HTR-8/SVneo (cell line): ENCODE data around the gene PTPRH.

Source experiments
- DNase-seq: peaks from one replicate; pipeline ENCODE4 v3.0.0; 2011; ENCODE audit warnings: low spot score, mixed read lengths; ENCODE audit not compliant: insufficient read length
- FAIRE-seq: peaks from 2 replicates; lab custom pipeline; 2011; peaks lifted over from hg19 to GRCh38; lab: Jason Lieb, UNC

The PTPRH gene

DNA sequence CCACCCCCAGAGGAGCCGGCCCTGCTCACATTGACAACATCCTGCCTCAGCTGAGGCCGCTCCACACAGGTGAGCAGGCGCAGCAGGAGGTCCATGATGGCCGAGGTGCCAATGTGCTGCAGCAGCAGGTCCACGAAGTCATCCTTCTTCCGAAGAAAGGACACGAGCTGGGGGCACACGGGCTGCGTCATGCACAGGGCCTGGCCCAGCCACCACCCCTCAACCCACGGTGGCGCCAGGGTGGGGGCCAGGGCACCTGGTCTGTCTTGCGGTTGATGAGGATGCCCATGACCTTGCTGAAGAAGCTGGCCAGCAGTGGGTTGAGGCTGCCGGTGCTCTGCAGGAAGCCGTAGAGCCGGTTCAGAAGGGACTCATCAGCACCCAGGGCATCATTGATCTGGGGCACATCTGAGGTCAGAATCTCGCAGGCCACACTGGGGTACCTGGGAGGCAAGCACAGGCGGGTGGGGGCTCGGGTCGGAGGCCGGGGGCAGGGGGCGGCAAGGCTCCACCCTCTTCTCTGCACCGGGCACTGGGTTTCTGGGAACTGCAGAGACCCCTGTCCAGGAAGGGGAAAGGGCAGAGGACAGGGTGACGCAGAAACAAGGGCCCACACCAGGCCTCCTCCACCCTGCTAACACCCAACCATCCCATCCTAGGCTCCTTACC is 36.1 kb upstream of the PTPRH start:
- FAIRE-seq: no peak
- DNase-seq: no peak

DNA sequence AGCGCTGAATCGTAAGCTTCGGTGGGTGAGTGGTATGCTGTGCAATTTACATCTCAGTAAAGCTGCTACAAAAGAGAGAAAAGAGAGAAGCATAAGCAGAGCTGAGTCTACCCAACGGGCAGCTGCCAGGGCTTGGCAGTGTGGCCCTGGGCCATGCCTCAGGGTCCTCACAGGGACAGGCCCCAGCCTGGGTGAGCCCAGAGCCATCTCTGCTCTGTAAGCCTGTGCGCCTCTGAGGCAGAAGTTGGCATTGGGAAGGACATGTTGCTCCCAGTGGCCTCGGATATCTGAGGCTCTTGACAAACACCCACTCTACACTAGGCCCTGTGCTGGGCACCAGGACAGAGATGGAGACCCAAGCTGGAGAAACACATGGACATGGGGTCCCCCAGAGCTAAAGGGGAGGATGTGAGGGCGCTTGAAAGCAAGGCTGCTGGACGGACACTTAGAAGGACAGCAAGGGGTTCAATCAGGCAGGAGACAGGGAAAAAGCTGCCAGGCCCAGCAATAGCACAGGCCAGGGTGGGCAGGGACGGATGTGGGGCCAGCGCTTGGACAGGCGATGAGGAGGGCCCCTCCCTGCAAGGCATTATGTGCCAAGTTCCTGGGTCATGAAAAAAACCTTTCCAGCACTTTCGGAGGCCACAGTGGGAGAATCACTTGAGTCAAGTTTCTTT is 34.8 kb upstream of the PTPRH start:
- FAIRE-seq (no peak), DNase-seq (no peak)

DNA sequence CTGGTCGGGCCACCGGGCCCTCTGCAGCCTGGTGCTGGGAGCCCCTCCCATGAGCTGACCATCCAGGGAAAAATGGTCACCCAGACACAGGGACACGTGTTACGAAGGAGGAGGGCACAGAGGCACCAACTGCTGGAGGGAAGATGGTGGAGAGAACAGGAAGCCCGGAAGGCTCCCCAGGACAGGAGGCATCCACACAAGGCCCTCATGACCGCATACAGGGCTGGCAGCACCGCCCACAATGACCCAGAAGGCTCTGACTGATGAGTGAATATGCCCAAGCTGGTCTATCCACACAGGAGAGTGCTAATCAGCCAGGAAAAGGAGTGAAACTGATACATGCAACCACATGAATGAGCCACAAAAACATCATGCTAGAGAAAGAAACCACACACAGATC is 33.2 kb upstream of the PTPRH start:
- FAIRE-seq: no peak
- DNase-seq: no peak

DNA sequence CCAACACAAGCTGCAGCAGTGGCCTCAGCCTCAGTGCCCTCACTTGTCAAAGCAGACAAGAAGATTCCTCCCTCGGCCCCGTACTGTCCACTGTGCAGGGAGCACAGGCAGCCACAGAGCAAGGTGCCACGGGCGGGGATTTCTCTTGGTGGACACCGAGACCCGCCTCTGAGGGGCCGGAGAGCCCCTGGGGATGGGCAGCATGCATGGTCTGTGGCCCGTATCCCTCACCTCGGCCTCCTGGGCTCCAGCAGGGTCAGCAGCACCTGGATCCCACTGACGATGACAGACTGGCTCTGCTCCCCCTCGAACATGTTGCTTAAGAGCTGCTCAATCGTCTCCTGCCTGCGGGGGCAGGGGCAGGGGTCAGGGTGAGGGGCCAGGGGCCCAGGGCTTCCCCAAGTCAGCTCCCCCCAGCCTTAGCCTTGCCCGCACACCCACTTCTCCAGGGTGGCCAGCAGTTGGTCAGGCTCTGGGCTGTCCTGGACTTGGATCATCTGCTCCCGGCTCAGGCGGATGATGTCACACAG is 32.7 kb upstream of the PTPRH start:
- FAIRE-seq (no peak), DNase-seq (no peak)

DNA sequence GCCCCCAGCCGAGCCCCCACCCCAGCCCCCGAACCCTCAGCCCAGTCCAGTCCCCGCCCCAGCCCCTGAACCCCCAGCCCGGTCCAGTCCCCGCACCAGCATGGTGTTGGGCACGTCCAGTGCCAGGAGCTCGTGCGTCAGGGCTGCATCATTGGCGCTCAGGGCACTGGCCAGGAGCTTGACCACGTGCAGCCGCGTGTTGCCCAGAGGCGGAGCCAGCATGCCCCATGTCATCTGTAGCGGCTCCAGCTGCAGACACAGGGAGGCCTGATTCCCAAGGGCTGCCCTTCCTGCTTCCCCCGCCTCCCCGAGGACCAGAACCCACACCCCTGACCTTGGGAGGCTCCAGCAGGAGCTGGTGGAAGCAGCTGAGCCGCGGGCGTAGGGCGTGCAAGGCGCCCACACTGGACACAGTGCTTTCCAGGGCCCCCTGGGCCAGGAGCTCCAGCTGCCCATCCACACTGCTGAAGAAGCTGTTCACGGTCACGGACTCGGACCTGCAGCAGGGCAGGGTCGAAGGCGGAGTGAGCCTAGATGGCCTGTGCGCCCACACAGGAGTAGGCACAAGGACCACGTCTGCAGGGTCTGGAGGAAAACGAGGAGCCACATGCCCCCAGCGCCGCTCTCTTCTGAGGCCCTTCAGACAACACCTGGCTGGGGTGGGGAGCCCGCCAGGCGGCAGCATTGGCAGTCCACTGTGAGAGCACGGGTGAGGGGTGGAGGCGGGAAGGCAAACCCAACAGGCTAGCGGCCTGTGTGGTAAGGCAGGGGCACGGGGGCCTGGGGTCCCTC is 32.0 kb upstream of the PTPRH start:
- DNase-seq (no peak), FAIRE-seq (no peak)

DNA sequence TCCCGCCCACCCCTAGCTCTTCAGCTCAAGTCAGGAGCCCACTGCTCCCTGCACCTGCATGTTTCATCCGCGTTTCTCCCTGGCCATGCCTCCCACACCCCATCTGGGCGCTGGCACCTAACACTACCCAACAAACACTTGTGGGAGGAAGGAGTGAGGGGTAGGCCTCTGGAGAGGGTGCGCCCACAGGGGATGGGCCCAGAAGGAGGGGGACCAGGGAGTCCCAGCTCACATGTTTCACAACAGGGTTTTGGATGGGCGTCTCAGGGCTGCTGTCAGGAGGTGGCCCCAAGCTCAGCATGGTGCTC is 31.4 kb upstream of the PTPRH start:
- DNase-seq (no peak), FAIRE-seq (no peak)

DNA sequence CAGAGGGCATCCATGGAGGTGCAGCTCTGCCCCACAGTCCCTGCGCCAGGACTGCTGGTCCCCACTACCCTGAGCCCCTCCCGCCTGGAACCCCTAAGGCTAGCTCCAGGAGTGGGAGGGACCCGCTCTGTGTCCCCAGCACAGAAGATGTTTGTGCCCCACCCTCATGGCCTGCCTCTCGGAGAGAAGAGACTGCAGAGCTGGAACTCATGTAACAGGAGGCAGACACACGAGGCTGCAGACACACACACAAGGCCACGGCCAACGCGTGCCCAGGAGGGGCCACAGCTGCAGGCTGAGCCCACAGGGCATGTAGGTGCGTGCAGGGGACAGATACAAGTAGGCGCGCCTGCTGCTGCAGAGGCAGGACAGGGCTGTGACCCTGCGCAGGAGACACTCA is 29.7 kb upstream of the PTPRH start:
- DNase-seq (no peak), FAIRE-seq (no peak)

DNA sequence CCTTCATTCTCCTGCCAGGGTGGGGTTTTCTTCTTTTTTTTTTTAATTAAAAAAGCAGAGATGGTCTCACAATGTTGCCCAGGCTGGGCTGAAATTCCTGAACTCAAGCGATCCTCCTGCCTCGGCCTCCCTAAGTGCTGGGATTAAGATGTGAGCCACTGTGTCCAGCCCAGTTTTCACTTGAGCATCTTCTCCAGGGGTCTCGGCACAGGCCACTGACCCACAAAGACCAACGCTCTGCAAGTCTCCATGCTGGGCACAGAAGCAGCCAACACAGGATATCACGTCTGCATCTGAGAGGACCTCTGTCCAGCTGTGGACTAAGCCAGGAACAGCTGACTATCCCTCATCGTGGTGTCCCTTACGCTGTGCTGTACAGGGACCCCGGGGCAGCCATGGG is 28.7 kb upstream of the PTPRH start:
- DNase-seq: no peak
- no peak for FAIRE-seq

DNA sequence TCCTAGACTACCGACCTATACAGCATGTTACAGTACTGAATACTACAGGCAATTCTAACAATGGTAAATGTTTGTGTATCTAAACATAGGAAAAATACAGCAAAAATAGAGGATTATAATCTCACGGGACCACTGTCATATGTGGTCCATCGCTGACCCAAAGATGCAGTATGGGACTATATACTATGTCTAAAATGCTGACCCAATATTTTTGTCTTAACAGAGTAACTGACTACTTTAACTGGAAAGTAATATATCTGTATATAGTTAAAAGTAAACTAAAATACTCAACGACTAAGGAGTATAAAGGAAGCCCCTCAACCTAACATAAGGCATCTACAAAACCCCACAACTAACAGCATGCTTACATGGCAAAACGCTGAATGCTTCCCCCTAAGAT is 23.7 kb upstream of the PTPRH start:
- FAIRE-seq (no peak), DNase-seq (no peak)

DNA sequence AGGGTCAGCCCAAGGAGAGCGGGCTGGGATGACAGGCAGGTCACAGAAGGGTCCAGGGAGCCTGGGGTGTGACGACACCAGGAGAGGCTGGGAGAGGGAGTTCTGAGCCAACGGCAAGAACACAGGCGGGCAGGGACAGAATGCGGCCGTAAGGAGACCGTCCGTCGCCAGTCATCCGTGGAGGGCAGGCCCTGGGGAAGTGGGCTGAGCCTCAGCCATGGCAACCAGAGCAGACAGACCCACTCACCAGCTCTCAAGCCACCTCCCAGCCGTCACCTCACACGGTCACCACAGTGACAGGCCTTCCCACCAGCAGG is 22.9 kb upstream of the PTPRH start:
- DNase-seq (no peak), FAIRE-seq (no peak)

DNA sequence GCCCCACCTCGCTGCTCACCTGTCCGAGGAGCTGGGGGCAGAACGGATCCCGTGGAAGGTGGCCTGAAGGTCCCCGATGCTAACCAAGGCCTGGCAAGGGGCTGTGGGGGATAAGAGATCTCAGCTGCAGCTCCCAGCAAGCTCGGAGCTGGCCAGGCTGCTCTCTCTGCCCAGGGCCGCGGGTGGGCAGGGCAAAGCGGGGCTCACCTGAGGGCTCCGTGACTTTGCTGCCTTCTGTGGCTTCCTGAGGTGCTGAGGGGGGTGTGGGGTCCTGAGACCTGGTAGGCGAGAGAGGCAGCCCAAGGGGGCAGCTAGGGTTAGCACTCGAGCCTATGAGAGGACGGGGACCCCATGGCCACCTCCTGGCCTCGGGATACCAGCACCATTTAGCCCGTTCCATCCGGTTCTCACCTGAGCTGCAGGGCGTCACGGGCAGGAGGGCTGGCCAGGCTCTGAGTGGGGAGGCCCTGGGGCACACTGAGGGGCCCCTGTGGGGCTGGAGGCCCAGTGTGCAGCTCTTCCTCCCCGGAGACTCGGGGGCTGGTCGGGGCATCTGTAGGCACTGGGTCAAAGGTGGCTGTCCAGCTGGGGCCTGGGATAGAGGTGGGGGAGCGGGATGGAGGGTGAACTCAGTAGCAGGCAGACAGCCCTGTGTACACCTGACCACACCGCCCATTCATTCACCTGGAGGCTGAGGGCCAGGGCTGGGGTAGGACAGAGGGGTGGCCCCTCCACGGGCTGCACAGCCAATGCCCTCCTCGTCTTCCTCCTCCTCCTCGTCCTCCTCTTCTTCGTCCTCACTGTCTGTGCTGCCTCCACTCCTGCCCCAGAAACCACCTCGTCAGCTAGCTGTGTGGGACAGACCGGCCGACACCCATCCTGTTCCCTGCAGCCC is 22.3 kb upstream of the PTPRH start:
- no peak for DNase-seq
- no peak for FAIRE-seq

DNA sequence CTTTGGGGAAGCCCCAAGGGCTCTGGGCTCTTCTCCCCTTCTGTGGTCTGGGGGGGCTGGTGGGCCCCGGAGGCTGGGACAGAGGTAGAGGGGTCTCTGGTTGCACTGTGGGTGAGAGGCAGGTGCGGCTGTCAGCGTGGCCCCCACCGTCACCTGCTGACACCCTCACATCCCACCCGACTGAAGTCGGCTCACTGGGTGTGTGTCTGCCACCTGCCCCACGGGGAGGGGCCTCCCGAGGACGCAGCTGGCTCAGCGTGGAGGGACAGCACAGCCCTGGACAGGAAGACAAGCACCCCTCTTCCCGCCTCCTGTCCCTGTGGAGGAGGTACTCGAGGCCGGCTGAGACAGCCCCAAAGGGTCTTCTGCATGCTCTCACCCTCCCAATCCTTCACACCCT is 21.5 kb upstream of the PTPRH start:
- DNase-seq: no peak

DNA sequence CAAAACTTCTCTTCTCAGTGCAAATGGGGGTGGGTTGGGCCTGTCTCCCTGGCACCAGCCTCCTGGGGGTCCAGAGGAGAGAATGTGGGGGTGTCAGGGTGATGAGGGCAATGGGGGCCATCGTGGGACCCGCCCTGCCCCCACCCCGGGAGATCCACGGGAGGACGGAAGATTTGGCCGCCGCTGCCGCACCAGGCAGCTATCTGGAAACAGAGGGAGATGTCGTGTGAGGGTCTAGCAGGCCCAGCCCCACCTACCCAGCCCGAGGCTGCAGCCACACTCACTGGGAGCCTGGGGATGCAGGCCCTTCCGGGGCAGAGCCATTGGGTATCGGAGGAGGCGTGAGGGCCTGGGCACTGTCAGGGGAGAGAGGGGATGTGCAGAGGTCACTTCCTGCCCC is 21.0 kb upstream of the PTPRH start:
- DNase-seq (no peak), FAIRE-seq (no peak)

More for the DNA sequence above, 21.5 kb upstream of the PTPRH start:
- no peak for FAIRE-seq

DNA sequence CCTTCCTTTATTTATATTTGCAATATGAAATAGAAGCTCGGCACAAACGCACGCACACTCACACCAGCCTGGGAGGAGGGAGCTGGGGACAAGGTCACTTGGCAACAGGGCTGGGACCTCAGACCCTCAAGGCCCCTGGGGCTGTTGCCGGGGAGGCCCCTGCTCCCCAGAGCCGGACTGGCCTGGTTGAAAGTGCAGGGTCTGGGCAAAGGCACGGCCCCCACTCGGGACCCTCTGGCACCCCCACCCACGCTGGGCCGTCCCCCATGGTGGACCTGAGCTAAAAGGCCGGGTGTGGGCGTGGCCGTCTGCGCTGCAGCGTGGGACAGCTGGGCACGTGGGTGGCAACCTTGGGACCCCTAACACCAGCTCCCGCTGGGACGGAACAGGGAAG is 20.5 kb upstream of the PTPRH start:
- DNase-seq: no peak
- FAIRE-seq: no peak

DNA sequence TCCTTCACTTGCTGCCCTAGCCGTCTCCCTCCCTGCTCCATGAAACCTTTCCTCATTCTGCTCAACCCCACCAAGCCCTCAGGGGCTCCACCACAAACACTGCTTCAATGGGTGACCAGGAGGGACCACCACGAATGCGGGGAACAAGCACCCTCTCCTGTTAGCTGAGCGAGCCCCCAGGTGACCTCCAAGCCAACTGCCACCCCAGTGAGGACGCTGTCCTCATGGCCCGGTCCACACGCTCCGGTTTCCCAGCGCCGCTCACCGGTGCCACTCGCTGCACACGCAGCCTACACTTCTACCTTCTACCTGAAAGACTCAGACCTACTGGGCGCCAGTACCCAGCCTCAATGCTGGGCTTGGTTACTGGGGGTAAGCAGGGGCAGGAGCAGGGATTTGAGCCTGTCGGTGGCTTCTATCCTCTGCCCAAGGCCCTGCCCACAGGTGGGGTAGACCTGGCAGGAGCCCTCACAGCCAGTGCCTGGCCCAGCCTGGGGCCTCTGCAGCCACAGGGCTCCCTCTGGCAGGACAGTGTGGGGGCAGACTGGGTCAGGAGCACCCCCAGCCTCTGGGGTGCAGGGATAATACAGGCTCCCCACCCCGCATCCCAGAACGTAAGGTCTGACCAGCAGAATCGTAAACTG is 20.0 kb upstream of the PTPRH start:
- FAIRE-seq: no peak
- no peak for DNase-seq

DNA sequence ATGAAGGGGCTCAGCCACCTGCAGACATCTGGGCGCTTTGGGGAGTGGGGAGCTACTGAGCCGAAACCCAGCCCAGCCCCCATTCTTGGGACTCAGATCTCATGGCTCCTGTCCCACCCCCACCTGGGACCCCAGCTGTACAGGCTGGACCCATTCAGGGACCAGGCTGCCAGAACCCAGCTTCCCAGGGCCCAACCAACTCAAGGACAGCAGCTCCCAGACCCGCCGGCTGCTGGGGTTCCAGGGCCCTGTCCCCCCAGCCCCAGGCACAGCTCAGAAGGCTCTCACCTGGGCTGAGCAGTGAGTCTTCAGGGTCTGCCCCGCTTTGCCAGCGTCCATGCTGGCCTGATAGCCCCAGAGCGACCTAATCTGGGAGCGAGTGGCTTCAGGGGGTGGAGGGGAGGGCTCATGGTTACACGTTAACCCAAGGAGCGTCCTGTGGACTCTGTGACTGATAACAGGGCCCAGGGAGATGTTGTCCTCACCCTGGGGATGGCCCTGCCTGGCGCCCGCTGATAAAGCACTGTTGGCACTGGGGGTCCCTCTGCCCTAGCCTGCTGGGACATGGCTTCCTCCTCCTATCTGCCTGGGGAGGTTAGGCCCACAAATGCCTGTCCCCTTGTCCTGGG is 19.2 kb upstream of the PTPRH start, which contains the start of gene TMEM86B:
TMEM86B (minus strand) TSS at position 361 of the 629 bp plus-strand sequence; CDS start at position 339, 22 bp downstream.
- FAIRE-seq (no peak), DNase-seq (no peak)

DNA sequence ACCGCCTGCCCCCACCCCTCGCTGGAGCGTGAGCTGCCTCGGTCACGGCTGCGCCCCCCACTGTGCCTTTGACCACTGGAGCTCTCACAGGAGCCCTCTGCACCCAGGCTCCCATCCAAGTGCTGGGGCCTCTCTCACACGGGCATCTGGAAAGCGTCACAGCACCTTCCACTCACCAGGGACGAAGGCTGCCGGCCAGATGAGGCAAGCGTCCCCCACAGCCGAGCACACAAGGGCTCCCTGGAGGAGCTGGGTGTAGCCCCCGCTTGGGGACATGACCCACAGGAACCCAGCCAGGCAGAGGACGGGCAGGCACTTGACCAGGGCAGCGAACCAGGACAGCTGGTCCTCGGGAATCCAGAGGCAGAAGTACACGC is 18.7 kb upstream of the PTPRH start:
- FAIRE-seq: no peak
- no peak for DNase-seq

DNA sequence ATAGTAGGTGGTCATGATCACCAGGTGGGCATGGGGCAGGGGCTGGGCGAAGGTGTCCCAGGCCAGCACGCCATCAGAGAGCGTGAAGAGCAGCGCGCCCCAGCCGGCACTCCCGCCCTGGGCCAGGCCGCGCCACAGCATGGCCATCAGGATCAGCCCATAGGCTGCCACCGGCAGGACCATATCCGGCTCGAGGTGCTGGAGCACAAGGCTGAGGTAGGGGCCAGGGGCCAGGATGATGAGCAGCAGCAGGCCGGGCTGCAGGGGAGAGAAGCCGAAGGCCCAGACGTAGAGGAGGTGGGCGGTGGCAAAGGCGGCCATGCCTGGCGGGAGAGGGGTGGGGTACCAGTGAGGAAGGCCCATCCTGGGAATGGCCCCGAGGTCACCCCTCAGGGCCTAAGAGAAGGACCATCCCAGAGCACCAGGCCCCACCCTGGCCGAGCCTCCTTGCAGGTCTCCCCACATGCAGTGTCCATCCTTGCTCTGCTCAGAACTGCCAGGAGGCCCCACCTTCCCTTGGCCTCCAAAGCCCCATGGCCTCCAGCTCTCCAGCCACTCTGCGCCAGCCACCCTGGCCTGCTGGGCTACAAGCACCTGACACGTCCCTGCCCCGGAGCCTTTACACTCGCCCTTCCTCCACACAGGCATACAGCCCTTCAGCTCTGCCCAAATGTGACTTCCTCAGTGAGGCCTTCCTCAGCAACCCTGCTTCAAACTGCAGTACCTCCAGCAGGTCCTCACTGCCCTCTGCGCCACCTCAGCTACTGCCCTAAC is 18.1 kb upstream of the PTPRH start:
- FAIRE-seq: no peak

DNA sequence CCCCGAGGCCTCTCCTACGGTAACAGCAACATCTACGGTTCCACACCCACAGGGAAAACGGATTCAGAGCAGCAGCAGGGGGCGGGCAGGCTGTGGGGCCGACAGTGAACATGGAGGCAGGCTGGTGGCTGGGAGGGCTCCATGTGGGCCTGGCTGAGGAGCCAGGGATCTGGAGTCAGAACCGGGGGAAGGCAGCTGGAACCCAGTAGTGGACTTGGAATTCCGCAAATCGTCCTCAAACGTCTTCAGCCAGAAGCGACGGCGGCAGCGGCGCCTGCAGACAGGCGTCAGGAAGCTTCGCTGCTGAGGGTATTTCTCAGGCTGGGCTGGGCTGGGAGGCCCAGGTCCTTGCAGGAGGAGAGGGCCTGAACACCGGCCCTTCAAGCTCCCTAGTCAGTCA is 17.5 kb upstream of the PTPRH start:
- FAIRE-seq: no peak

More for the DNA sequence above, 18.1 kb upstream of the PTPRH start:
- DNase-seq: no peak

More for the DNA sequence above, 17.5 kb upstream of the PTPRH start:
- DNase-seq: no peak
